ENCODE results near the gene WDFY4.

Gene WDFY4

GRCh38 chr10:48711830-48712229 is 27.2 kb downstream of the WDFY4 start:
- no peak for DNase-seq (ENCODE audit: low read depth)

- DNase-seq (ENCODE audit: low read depth) = no peak
Measured at GRCh38 chr10:48714088-48714487, 29.4 kb downstream of the WDFY4 start.

- no peak for DNase-seq (ENCODE audit: low read depth)
Measured at GRCh38 chr10:48716416-48716815, 31.7 kb downstream of the WDFY4 start.

GRCh38 chr10:48720611-48721010 is 35.9 kb downstream of the WDFY4 start:
- no peak for DNase-seq (ENCODE audit: low read depth)

GRCh38 chr10:48722153-48723145 is 37.8 kb downstream of the WDFY4 start:
- no peak for DNase-seq (ENCODE audit: low read depth)

- DNase-seq (ENCODE audit: low read depth) = no peak
Measured at GRCh38 chr10:48724127-48724526, 39.5 kb downstream of the WDFY4 start.

- DNase-seq (ENCODE audit: low read depth) = no peak
Measured at GRCh38 chr10:48725708-48726107, 41.0 kb downstream of the WDFY4 start.

- DNase-seq (ENCODE audit: low read depth) = no peak
Measured at GRCh38 chr10:48727866-48728265, 43.2 kb downstream of the WDFY4 start.

- no peak for DNase-seq (ENCODE audit: low read depth)
Measured at GRCh38 chr10:48729222-48729621, 44.5 kb downstream of the WDFY4 start.

- DNase-seq (ENCODE audit: low read depth) = no peak
Measured at GRCh38 chr10:48729941-48730457, 45.3 kb downstream of the WDFY4 start.

GRCh38 chr10:48731141-48731540 is 46.5 kb downstream of the WDFY4 start:
- no peak for DNase-seq (ENCODE audit: low read depth)

- no peak for DNase-seq (ENCODE audit: low read depth)
Measured at GRCh38 chr10:48731654-48732053, 47.0 kb downstream of the WDFY4 start.

- no peak for DNase-seq (ENCODE audit: low read depth)
Measured at GRCh38 chr10:48733329-48733728, 48.7 kb downstream of the WDFY4 start.

- no peak for DNase-seq (ENCODE audit: low read depth)
Measured at GRCh38 chr10:48735836-48736390, 51.2 kb downstream of the WDFY4 start.

GRCh38 chr10:48736596-48736995 is 51.9 kb downstream of the WDFY4 start:
- no peak for DNase-seq (ENCODE audit: low read depth)

- DNase-seq (ENCODE audit: low read depth) = no peak
Measured at GRCh38 chr10:48737886-48738285, 53.2 kb downstream of the WDFY4 start.

GRCh38 chr10:48739170-48739569 is 54.5 kb downstream of the WDFY4 start:
- DNase-seq (ENCODE audit: low read depth) = no peak

- DNase-seq (ENCODE audit: low read depth) = no peak
Measured at GRCh38 chr10:48740015-48740707, 55.5 kb downstream of the WDFY4 start.

- no peak for DNase-seq (ENCODE audit: low read depth)
Measured at GRCh38 chr10:48740988-48741387, 56.3 kb downstream of the WDFY4 start.

GRCh38 chr10:48742891-48743860 is 58.5 kb downstream of the WDFY4 start:
- no peak for DNase-seq (ENCODE audit: low read depth)

- DNase-seq (ENCODE audit: low read depth) = no peak
Measured at GRCh38 chr10:48744587-48744986, 59.9 kb downstream of the WDFY4 start.

All from T-helper 22 cell (primary cell).